HCT116 (cell line): ENCODE results near the gene ZNF578. TPM values are rescaled to one million over a fixed set of nuclear protein-coding genes. Genes with fewer than 3 reads are reported as not detected.

Experiments used
- ATAC-seq: fragments of 200-7000 bp; cut with Tn5 transposase; 2 replicates; pipeline ENCODE4 v1.9.1; 2020; ENCODE audit warnings: mild to moderate bottlenecking, moderate library complexity
- BruUV-seq: library from RNA; stranded (reverse); fragments of 400-500 nt; replicated peaks from 2 replicates; lab custom pipeline; 2021; lab: Mats Ljungman, UMichigan
- CTCF ChIA-PET: fragments of 300-600 bp; sonication (Branson Sonifier 250); formaldehyde crosslinking; loops from one replicate; lab custom pipeline; 2021; ENCODE audit warnings: antibody characterized with exemption; lab: Charles Lee
- POLR2A ChIA-PET: fragments of 300-600, 350-600 bp; sonication (Branson Sonifier 250); formaldehyde crosslinking; loops from one replicate; lab custom pipeline; 2021; ENCODE audit warnings: antibody characterized with exemption; lab: Charles Lee
- RAD21 ChIA-PET, 2 experiments: fragments of 300-600 bp; sonication (Branson Sonifier 250); formaldehyde crosslinking; loops; one replicate each; lab custom pipeline; 2023; ENCODE audit warnings: low total read pairs in 2 of 2; ENCODE audit not compliant: uncharacterized antibody in 2 of 2, unreplicated experiment in 2 of 2, low non-redundant PET in 1 of 2; lab: Charles Lee
- DNase-seq: peaks from one replicate; pipeline ENCODE4 v3.0.0-alpha.2; 2010; ENCODE audit warnings: low read depth, low spot score
- H2AFZ ChIP-seq: fragments of 200-600 bp; shearing (Covaris generic), sonication (generic); 2 replicates; pipeline ENCODE4 v1.6.1; 2017; ENCODE audit warnings: low read depth, mixed run types, mixed read lengths, antibody characterized with exemption, low read length; ENCODE audit not compliant: poor library complexity, severe bottlenecking
- H3K27ac ChIP-seq: 2 replicates; pipeline ENCODE4 v1.5.1; 2012; ENCODE audit warnings: low read depth, low read length
- H3K27me3 ChIP-seq: fragments of 200-600 bp; sonication (generic); 2 replicates; pipeline ENCODE4 v1.6.1; 2016; ENCODE audit warnings: mixed run types, low read length, mixed read lengths; ENCODE audit not compliant: insufficient read depth
- H3K36me3 ChIP-seq, 2 experiments: fragments of 200-500 bp in 1 of 2; fragments of 200-600 bp in 1 of 2; sonication (Bioruptor generic) in 1 of 2; sonication (generic) in 1 of 2; 2 replicates each; pipeline versions ENCODE4 v1.5.1 to v1.6.1; 2014 to 2016; ENCODE audit warnings: low read length in 2 of 2, inconsistent platforms in 1 of 2, mixed read lengths in 1 of 2, mixed run types in 1 of 2; ENCODE audit not compliant: insufficient read depth in 2 of 2, control insufficient read depth in 1 of 2
- H3K4me1 ChIP-seq, 2 experiments: fragments of 200-600 bp in 1 of 2; sonication (generic) in 1 of 2; 2 replicates each; pipeline versions ENCODE4 v1.5.1 to v1.6.1; 2012 to 2017; ENCODE audit warnings: low read length in 2 of 2, inconsistent platforms in 1 of 2, mild to moderate bottlenecking in 1 of 2, mixed read lengths in 1 of 2, mixed run types in 1 of 2, moderate library complexity in 1 of 2; ENCODE audit not compliant: insufficient read depth in 2 of 2, control insufficient read depth in 1 of 2
- H3K4me2 ChIP-seq: fragments of 200-600 bp; sonication (generic); 2 replicates; pipeline ENCODE4 v1.6.1; 2017; ENCODE audit warnings: mixed run types, low read length, mixed read lengths
- H3K4me3 ChIP-seq, 2 experiments: fragments of 200-600 bp in 1 of 2; sonication (generic) in 1 of 2; replicated peaks in 1 of 2; 2 replicates each; pipeline ENCODE4 v1.5.1; 2011 to 2016; ENCODE audit warnings: low read length in 2 of 2, control low read depth in 1 of 2, low read depth in 1 of 2, mild to moderate bottlenecking in 1 of 2, mixed read lengths in 1 of 2, mixed run types in 1 of 2
- H3K79me2 ChIP-seq: fragments of 200-600 bp; sonication (generic); 2 replicates; pipeline ENCODE4 v1.6.1; 2017; ENCODE audit warnings: mild to moderate bottlenecking, mixed run types, low read length, moderate library complexity, mixed read lengths; ENCODE audit not compliant: insufficient read depth
- H3K9ac ChIP-seq: fragments of 200-600 bp; sonication (generic); 2 replicates; pipeline ENCODE4 v1.6.1; 2016; ENCODE audit warnings: low read length, mixed read lengths
- H3K9me2 ChIP-seq: fragments of 200-600 bp; sonication (generic), shearing (Covaris generic); 2 replicates; pipeline ENCODE4 v1.6.1; 2017; ENCODE audit warnings: mixed run types, mild to moderate bottlenecking, moderate library complexity; ENCODE audit not compliant: insufficient read depth
- H3K9me3 ChIP-seq, 2 experiments: fragments of 200-500 bp in 1 of 2; fragments of 200-600 bp in 1 of 2; sonication (Bioruptor generic) in 1 of 2; sonication (generic) in 1 of 2; 2 replicates each; pipeline ENCODE4 v1.6.1; 2014 to 2017; ENCODE audit warnings: low read length in 2 of 2, mixed read lengths in 2 of 2, inconsistent platforms in 1 of 2, low read depth in 1 of 2, mild to moderate bottlenecking in 1 of 2, mixed run types in 1 of 2, moderate library complexity in 1 of 2; ENCODE audit not compliant: control insufficient read depth in 1 of 2, insufficient read depth in 1 of 2
- H4K20me1 ChIP-seq: fragments of 200-600 bp; sonication (generic), shearing (Covaris generic); 2 replicates; pipeline ENCODE4 v1.6.1; 2017; ENCODE audit warnings: mixed run types, mild to moderate bottlenecking, moderate library complexity; ENCODE audit not compliant: insufficient read depth
- EGR1 ChIP-seq: IDR thresholded peaks from 2 replicates; pipeline ENCODE4 v1.6.1; 2012; ENCODE audit warnings: low read depth
- EZH2 ChIP-seq: fragments of 200-600 bp; sonication (generic); IDR thresholded peaks from 2 replicates; pipeline ENCODE4 v1.6.1; 2017; ENCODE audit warnings: antibody characterized with exemption, mixed run types
- EZH2phosphoT487 ChIP-seq: fragments of 200-600 bp; IDR thresholded peaks from 2 replicates; pipeline ENCODE4 v1.6.1; 2018; ENCODE audit warnings: antibody characterized with exemption, borderline replicate concordance
- POLR2A ChIP-seq: IDR thresholded peaks from 2 replicates; pipeline ENCODE4 v1.7.0; 2011; ENCODE audit warnings: borderline replicate concordance; ENCODE audit not compliant: insufficient read depth, insufficient read length; ENCODE audit errors: extremely low read depth
- POLR2AphosphoS5 ChIP-seq: IDR thresholded peaks from 2 replicates; pipeline ENCODE4 v1.6.1; 2011; ENCODE audit warnings: mild to moderate bottlenecking, low read depth, low read length, moderate library complexity
- SP1 ChIP-seq: IDR thresholded peaks from 2 replicates; pipeline ENCODE4 v1.6.1; 2012; ENCODE audit warnings: low read depth
- TCF7L2 ChIP-seq: IDR thresholded peaks from 2 replicates; pipeline ENCODE4 v1.7.0; 2011; ENCODE audit warnings: borderline replicate concordance, inconsistent platforms; ENCODE audit not compliant: insufficient read depth, insufficient read length; ENCODE audit errors: extremely low read depth
- YY1 ChIP-seq: IDR thresholded peaks from 2 replicates; pipeline ENCODE4 v1.6.1; 2011; ENCODE audit warnings: low read length, low read depth, moderate library complexity, mild to moderate bottlenecking; ENCODE audit not compliant: insufficient replicate concordance; ENCODE audit errors: extremely low read depth
- ZNF274 ChIP-seq: fragments of 200-500 bp; sonication (Bioruptor generic); IDR thresholded peaks from 2 replicates; pipeline ENCODE4 v1.6.1; 2014; ENCODE audit warnings: mild to moderate bottlenecking, low read depth, low read length, inconsistent platforms
- intact Hi-C: fragments of 100-400 bp; cut with micrococcal nuclease; formaldehyde crosslinking; loops from 2 replicates; pipeline ENCODE4 v1.10.0; 2022
- total RNA-seq: library from RNA; stranded (reverse); gene quantifications from one replicate; pipeline ENCODE4 v1.2.1, GENCODE V29; 2021; ENCODE audit not compliant: unreplicated experiment
- TF ChIP-seq, protein P1 (sequence below): IDR thresholded peaks from 2 replicates; pipeline ENCODE4 v1.6.1; 2012; ENCODE audit warnings: low read depth
- TF ChIP-seq, protein P2 (sequence below), 3 experiments: fragments of 200-600 bp in 1 of 3; sonication (generic) in 1 of 3; IDR thresholded peaks in 2 of 3; conservative IDR thresholded peaks in 1 of 3; 2 replicates each; pipeline ENCODE4 v1.5.1; 2012 to 2017; ENCODE audit warnings: low read depth in 2 of 3, low read length in 2 of 3, antibody characterized with exemption in 1 of 3, borderline replicate concordance in 1 of 3, control low read depth in 1 of 3, mild to moderate bottlenecking in 1 of 3, mixed read lengths in 1 of 3, mixed run types in 1 of 3, moderate library complexity in 1 of 3; ENCODE audit not compliant: insufficient read depth in 1 of 3
- TF ChIP-seq, protein P3 (sequence below): IDR thresholded peaks from 2 replicates; pipeline ENCODE4 v1.6.1; 2012
- TF ChIP-seq, protein P4 (sequence below): IDR thresholded peaks from 2 replicates; pipeline ENCODE4 v1.6.1; 2012

The ZNF578 gene
- total RNA-seq, 1 experiment from 2014 or later = not detected

DNA sequence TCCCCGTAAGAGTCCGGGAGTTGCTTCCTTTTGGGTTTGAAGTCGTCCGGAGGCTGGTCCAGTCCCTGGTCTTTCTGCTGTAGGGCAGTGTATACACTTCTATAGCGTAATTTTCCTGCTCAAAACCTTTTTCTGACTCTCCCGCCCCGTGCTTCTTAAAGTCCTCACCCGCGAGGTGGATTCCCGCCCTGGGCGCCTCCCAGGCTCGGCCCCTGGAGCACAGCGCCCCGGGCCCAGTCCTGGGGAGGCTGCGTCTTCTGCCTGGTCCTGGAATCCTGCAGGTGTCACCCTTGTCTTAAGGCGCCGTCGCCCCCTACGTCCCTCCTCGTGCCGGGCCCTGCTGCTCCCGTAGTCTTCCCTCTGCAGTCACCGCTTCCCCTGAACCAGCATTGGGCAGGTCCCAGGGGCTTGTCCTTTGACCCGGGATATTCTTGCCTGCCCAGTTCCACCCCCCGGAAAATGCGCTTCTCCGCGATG, 39.7 kb downstream of the ZNF578 start:
- no peak for TF ChIP-seq POLR2AphosphoS5
- no peak for TF ChIP-seq SP1
- TF ChIP-seq EZH2phosphoT487 = no peak
- TF ChIP-seq, protein P1, sequence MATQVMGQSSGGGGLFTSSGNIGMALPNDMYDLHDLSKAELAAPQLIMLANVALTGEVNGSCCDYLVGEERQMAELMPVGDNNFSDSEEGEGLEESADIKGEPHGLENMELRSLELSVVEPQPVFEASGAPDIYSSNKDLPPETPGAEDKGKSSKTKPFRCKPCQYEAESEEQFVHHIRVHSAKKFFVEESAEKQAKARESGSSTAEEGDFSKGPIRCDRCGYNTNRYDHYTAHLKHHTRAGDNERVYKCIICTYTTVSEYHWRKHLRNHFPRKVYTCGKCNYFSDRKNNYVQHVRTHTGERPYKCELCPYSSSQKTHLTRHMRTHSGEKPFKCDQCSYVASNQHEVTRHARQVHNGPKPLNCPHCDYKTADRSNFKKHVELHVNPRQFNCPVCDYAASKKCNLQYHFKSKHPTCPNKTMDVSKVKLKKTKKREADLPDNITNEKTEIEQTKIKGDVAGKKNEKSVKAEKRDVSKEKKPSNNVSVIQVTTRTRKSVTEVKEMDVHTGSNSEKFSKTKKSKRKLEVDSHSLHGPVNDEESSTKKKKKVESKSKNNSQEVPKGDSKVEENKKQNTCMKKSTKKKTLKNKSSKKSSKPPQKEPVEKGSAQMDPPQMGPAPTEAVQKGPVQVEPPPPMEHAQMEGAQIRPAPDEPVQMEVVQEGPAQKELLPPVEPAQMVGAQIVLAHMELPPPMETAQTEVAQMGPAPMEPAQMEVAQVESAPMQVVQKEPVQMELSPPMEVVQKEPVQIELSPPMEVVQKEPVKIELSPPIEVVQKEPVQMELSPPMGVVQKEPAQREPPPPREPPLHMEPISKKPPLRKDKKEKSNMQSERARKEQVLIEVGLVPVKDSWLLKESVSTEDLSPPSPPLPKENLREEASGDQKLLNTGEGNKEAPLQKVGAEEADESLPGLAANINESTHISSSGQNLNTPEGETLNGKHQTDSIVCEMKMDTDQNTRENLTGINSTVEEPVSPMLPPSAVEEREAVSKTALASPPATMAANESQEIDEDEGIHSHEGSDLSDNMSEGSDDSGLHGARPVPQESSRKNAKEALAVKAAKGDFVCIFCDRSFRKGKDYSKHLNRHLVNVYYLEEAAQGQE = no peak
- TF ChIP-seq TCF7L2 = no peak
- TF ChIP-seq ZNF274 = no peak
- TF ChIP-seq, protein P2, sequence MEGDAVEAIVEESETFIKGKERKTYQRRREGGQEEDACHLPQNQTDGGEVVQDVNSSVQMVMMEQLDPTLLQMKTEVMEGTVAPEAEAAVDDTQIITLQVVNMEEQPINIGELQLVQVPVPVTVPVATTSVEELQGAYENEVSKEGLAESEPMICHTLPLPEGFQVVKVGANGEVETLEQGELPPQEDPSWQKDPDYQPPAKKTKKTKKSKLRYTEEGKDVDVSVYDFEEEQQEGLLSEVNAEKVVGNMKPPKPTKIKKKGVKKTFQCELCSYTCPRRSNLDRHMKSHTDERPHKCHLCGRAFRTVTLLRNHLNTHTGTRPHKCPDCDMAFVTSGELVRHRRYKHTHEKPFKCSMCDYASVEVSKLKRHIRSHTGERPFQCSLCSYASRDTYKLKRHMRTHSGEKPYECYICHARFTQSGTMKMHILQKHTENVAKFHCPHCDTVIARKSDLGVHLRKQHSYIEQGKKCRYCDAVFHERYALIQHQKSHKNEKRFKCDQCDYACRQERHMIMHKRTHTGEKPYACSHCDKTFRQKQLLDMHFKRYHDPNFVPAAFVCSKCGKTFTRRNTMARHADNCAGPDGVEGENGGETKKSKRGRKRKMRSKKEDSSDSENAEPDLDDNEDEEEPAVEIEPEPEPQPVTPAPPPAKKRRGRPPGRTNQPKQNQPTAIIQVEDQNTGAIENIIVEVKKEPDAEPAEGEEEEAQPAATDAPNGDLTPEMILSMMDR (IDR thresholded peaks at IDR 0.05 in 2 of 3, conservative IDR thresholded peaks at IDR 0.05 in 1 of 3; ENCODE audit: borderline replicate concordance in 1 of 3, insufficient read depth in 1 of 3, low read depth in 2 of 3, low read length in 2 of 3) = no peak
- no peak for TF ChIP-seq POLR2A
- no peak for TF ChIP-seq EGR1
- no peak for TF ChIP-seq EZH2
- TF ChIP-seq, protein P3, sequence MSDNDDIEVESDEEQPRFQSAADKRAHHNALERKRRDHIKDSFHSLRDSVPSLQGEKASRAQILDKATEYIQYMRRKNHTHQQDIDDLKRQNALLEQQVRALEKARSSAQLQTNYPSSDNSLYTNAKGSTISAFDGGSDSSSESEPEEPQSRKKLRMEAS = no peak
- no peak for TF ChIP-seq YY1
- TF ChIP-seq, protein P4, sequence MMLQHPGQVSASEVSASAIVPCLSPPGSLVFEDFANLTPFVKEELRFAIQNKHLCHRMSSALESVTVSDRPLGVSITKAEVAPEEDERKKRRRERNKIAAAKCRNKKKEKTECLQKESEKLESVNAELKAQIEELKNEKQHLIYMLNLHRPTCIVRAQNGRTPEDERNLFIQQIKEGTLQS = no peak
- no peaks in the 10 kb centered on the region for H3K4me1 ChIP-seq
- ATAC-seq (no peak), DNase-seq (no peak)
- H2AFZ ChIP-seq = no peak overlapping the region
- H4K20me1 ChIP-seq = no peaks in the 10 kb centered on the region
- H3K9me3 ChIP-seq = no peaks in the 10 kb centered on the region; a peak in 1 of 4 replicates
- CTCF ChIA-PET = no interaction called here
- RAD21 ChIA-PET = no interaction called here
- no peaks in the 10 kb centered on the region for H3K9me2 ChIP-seq
- no peak overlapping the region for H3K4me3 ChIP-seq
- no peaks in the 10 kb centered on the region for H3K79me2 ChIP-seq
- BruUV-seq = no TSS peak
- H3K36me3 ChIP-seq = no peaks in the 10 kb centered on the region
- no peak overlapping the region for H3K9ac ChIP-seq
- no peak overlapping the region for H3K27ac ChIP-seq
- no peaks in the 10 kb centered on the region for H3K27me3 ChIP-seq
- intact Hi-C loops = no loop called here
- POLR2A ChIA-PET = no interaction called here
- H3K4me2 ChIP-seq = no peak overlapping the region
